ENCODE measurements around the gene ARID4A.
"Not testable (repeated sequence)": the region's sequence is repeated elsewhere in the genome, so short reads cannot be mapped to it uniquely, and the experiment has no call there.

The ARID4A gene

GRCh38 chr14:58362272-58362671 lies 63.9 kb downstream of the ARID4A start:
- not testable (repeated sequence) for DNase-seq

DNA sequence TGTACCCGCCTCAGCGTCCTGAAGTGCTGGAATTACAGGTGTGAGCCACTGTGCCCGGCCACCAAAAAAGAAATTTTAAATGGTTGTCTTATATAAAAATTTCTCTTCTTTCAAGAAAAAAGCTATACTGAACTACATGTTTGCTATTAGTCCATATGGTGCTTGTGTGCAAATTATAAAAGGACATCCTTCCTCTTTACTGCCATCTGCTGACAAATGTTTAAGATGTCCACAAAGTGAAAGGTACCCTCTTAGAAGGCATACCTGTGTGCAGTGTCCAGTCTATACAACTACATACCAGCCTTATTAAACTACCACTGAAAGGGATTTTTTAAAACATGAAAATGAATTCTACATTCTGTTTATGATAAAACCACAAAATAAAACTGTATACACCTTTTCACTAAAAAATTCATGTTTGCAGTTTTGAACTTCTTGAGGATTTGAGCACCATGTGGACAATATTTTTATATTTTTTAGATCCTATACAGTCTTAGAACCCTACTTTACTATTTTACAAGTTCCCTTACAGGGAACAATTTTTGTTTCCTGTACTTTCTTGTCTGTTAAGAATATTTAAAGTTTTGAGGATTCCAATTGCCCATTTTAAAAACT lies 64.5 kb downstream of the ARID4A start:
- DNase-seq: no peak

DNA sequence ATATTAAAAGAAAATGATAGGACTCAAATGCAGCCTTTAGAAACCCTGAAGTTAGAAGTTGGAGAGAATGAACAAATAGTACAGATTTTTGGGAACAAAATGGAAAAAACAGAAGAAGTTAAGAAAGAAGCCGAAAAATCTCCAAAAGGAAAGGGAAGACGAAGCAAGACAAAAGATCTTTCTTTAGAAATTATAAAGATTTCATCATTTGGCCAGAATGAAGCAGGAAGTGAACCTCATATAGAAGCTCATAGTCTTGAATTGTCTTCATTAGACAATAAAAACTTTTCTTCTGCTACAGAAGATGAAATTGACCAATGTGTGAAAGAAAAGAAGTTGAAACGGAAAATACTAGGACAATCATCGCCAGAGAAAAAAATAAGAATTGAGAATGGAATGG lies 66.0 kb downstream of the ARID4A start:
- DNase-seq: no peak

DNA sequence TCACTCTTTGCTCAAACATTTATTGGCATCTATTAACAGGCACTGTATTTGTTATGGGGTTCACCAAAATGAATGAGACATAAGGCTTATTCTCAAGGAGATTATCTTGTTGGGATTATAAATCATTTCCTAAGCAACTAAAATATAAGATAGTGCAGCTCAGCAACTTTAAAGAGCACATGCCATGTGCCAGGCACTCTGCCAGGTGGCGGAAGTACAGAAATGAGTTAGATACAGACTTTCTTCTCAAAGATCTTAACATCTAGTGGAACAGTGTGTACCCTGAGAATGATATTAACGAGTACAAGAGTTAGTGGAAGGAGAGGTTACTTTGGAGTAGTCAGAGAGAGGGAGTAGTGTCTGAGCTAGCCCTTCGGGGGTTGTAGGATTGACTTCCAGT lies 68.9 kb downstream of the ARID4A start:
- DNase-seq: no peak

- DNase-seq: no peak
Observed at GRCh38 chr14:58368956-58369355, 70.6 kb downstream of the ARID4A start.

DNA sequence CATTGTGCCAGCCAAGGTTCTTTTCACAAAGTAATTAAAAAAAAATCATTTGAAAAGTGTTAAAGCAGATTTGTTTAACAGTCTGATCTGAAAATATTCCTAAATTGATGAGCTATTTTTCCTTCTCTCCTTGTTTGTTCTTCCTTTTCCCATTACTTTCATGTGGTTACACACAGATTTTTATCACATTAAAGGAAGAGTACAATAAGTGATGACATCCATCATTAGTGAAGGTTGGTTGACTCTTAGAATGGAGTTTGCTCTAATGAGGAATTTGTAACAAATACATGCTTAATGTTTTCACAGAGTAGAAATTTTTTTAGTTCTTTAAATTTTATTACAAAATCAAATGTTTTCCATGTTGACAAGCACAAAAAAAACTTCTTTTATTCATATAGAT lies 78.4 kb downstream of the ARID4A start:
- DNase-seq: no peak

DNA sequence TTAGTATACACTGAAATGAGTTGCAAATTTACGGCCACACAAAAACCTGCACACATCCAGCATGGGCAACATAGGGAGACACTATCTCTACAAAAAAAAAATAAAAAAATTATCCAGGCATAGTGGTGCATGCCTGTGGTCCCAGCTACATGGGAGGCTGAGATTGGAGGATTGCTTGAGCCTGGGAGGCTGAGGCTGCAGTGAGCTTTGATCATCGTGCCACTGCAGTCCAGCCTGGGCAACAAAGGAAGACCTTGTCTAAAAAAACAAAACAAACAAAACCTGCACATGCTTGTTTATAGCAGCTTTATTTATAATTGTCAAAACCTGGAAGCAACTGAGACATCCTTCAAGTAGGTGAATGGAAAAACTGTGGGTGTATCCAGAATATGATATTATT lies 92.5 kb downstream of the ARID4A start:
- no peak for DNase-seq

DNA sequence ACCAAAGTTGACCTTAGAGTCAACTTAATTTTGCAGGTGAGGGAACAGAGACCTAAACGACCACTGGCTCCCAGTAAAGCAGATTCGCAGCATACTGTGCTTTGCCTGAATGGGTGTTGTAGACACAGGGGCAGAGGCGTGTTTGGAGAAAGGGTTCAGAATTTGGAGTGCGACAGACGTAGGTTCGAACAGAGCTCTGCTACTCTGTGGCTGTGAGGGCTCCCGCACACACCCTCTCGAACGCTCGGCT lies 97.1 kb downstream of the ARID4A start:
- DNase-seq: no peak

- DNase-seq: peak; percentile 83 to 87
Observed at GRCh38 chr14:58395812-58396788, 97.7 kb downstream of the ARID4A start, which contains the start of gene TOMM20L. Gene TOMM20L (plus strand): TSS chr14:58395930. CDS start chr14:58395958, 28 bp downstream.

- DNase-seq: no peak
Observed at GRCh38 chr14:58397156-58397555, 98.8 kb downstream of the ARID4A start.

DNA sequence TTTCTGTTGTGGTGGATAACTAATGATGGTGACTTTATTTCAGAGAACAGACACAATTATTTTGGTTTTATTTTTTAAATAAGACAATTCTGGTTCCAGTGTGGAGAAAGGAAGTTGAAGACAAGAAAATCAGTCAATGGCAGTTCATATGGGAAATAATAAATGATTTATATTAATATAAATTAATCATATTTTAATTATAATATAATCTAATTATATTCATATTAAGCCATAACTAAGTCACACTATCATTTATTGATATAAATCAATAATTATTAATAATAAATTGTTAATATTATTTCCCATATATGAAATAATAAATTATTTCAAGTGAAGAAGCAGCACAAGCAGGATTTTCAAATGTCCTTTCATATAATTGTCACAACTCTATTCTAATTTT lies 100.1 kb downstream of the ARID4A start:
- no peak for DNase-seq

- no peak for DNase-seq
Observed at GRCh38 chr14:58398895-58399294, 100.5 kb downstream of the ARID4A start.

DNA sequence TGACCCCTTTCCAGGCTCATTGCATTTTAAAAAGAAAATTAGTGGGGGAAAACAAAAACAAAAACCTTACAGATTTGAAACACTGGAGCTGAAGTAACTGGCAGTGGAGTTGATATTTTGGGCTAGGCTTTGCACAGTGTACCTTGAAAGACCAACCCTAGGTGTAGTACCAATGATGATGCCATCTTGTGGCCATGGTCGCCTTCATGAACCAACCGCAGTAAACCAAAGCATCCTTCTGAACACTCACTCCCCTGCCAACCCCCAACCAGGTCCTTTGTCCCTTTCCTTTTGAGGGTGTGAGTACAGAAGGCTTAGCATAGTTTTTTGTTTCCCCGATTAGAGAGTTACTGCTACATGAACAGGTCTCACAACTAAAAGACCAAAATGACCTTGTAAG lies 103.2 kb downstream of the ARID4A start:
- no peak for DNase-seq

GRCh38 chr14:58408681-58409215 lies 110.4 kb downstream of the ARID4A start:
- no peak for DNase-seq

DNA sequence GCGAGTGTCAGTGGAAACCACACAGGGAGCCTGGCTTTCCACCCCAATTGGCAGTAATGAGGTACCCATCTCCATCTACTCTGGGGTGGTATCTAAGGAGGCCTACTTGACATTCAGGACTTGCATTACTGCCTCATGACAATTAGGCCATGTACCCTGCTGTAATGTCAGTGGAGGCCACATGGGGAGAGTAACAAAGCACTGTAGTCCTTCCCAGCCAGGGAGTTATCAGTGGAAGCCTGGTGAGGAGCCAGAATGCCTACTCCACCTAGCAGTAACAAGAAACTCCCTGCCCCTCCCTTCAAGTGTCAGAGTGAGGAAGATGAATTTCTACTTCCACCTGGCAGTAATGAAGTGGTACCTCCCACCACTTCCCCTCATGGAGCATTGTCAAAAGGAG lies 116.5 kb downstream of the ARID4A start:
- no peak for DNase-seq

DNA sequence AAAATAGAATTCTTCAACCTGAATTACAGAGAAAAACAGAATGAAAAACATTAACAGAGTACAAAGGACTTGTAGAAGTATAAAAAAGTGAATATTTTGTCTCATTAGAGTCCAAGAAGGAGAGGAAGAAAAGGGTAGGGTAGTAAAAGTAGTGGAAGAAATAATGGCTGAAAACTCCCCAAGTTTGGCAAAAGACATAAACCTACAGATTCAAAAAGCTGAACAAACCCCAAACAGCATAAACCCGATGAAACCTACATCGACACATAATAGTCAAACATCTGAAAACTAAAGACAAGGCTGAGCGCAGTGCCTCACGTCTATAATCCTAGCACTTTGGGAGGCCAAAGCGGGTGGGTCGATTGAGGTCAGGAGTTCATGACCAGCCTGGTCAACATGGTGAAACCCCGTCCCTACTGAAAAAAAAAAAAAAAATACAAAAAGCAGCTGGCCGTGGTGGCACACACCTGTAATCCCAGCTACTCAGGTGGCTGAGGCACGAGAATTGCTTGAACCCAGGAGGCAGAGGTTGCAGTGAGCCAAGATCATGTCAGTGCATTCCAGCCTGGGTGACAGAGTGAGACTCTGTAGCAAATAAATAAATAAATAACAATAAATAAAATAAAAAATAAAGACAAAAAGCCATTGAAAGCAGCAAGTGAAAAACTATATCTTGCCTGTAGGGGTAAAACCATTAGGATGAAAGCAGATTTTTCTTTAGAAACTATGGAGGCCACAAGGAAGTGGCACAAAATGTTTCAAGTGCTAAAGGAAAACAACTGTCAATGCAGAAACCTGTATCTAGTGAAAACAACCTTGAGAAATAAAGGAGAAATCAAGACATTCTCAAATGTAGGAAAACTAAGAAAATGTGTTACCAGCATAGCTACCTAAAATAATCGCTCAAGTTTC lies 117.5 kb downstream of the ARID4A start:
- DNase-seq: no peak

DNA sequence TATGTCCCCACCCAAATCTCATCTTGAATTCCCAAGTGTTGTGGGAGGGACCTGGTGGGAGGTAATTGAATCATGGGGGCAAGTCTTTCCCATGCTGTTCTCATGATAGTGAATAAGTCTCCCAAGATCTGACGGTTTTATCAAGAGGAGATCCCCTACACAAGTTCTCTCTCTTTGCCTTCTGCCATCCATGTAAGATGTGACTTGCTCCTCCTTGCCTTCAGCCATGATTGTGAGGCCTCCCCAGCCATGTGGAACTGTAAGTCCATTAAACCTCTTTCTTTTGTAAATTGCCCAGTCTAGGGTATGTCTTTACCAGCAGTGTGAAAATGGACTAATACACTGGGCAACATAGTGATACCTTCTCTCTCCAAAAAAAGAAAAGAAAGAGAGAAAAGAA lies 118.6 kb downstream of the ARID4A start:
- DNase-seq: not testable (repeated sequence)

Data from activated T-cell treated with anti-CD3 and anti-CD28 coated beads, Interleukin-2, amount 50 U/mL, for 48 hours (primary cell).